ENCODE data around the gene INSC. TPM values are rescaled to one million over a fixed set of nuclear protein-coding genes. Genes with fewer than 3 reads are reported as not detected.

INSC gene
- total RNA-seq, 2 experiments from 2014 or later = not detected

DNA sequence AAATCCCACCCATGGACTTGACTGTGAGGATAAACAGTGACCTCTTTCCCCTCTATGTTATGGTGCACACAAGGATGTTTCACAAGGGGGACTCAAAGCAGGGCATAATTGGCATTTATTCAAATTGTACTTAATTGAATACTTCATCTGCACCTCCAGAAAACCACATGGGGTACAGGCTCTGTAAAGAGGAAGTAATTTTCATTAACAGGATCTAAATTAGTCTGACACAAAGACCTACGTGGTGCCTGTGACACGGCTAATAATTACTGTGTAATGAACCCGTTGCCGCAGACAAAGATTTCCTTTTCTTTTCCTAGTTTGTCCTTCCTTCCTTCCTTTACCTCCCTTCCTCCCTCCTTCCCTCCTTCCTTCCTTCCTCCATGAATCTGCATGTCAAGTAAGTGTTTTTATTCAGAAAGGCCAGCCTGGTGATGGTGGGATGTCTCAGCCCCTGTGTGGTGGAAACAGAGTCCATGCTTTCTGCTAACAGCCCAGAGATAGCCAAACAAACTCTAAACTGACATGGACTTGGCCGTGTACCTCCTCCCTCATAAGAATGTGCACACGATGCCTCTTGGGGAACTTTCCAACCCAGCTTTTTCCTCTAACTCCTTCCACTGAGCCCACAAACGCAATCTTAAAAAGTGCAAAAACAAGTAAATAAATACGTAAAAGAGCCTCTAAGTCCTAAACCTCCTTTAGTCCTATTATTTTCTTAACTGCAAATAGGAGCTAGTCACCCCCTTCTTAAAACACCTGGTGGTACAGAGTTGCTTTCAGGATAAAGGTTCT, 118.8 kb downstream of the INSC start:
- Histone ChIP-seq H3K4me1 (ENCODE audit: insufficient read depth, low read length) (no peaks in the 10 kb centered on the region), H3K27ac (ENCODE audit: low read depth in 1 of 2, low read length in 2 of 2) (no peak overlapping the region), H3K27me3 (ENCODE audit: control insufficient read depth in 1 of 2, insufficient read depth in 2 of 2, low read length in 2 of 2) (no peaks in the 10 kb centered on the region), H3K4me3 (ENCODE audit: low read length) (no peak overlapping the region), H3K9me3 (ENCODE audit: control insufficient read depth in 1 of 2, insufficient read depth in 1 of 2, low read length in 2 of 2) (no peaks in the 10 kb centered on the region), H3K36me3 (ENCODE audit: insufficient read depth, low read length) (no peaks in the 10 kb centered on the region)
- CTCF ChIA-PET = no interaction called here
- intact Hi-C loops (cut with DNase I, micrococcal nuclease) = no loop called here
- Mint-ChIP-seq H3K4me1 (ENCODE audit: low read depth) (no peaks in the 10 kb centered on the region), H3K4me3 (no peak overlapping the region), H3K9me3 (peaks cover 2% of the 10 kb centered on the region), H3K27me3 (no peaks in the 10 kb centered on the region), H3K27ac (no peak overlapping the region), H3K36me3 (ENCODE audit: low read depth) (no peaks in the 10 kb centered on the region)
- TF ChIP-seq, protein P1, sequence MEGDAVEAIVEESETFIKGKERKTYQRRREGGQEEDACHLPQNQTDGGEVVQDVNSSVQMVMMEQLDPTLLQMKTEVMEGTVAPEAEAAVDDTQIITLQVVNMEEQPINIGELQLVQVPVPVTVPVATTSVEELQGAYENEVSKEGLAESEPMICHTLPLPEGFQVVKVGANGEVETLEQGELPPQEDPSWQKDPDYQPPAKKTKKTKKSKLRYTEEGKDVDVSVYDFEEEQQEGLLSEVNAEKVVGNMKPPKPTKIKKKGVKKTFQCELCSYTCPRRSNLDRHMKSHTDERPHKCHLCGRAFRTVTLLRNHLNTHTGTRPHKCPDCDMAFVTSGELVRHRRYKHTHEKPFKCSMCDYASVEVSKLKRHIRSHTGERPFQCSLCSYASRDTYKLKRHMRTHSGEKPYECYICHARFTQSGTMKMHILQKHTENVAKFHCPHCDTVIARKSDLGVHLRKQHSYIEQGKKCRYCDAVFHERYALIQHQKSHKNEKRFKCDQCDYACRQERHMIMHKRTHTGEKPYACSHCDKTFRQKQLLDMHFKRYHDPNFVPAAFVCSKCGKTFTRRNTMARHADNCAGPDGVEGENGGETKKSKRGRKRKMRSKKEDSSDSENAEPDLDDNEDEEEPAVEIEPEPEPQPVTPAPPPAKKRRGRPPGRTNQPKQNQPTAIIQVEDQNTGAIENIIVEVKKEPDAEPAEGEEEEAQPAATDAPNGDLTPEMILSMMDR (IDR thresholded peaks at IDR 0.05) = no peak
- ATAC-seq (ENCODE audit: poor library complexity) = no peak
- POLR2A ChIA-PET = no interaction called here
- no peak for DNase-seq

DNA sequence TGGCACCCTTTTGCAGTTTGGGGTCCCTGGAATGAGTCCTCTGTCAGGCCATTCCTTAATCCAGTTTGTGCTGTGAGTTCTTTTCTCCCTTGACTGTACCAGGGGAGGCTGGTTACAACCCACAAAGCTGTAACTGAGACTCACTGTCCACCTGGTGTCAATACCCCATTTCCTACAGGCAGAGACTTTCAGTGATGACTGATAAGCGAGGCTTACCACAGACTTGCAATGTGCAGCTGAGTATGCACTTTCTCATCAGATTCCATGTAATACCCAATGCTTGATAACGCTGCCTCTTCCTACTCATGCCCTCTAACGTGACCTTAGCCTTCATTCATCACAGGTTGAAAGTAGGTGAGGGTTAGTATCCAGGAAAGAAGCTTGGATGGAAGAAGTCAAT, 120.1 kb downstream of the INSC start:
- H3K4me1 Mint-ChIP-seq (ENCODE audit: low read depth) = no peaks in the 10 kb centered on the region
- ChIA-PET CTCF (no interaction called here), POLR2A (no interaction called here)
- intact Hi-C loops (cut with DNase I, micrococcal nuclease) = no loop called here
- H3K9me3 Mint-ChIP-seq = peaks cover 2% of the 10 kb centered on the region
- H3K4me3 Mint-ChIP-seq = no peak overlapping the region
- H3K36me3 Mint-ChIP-seq (ENCODE audit: low read depth) = no peaks in the 10 kb centered on the region
- Histone ChIP-seq H3K4me3 (ENCODE audit: low read length) (no peak overlapping the region), H3K36me3 (ENCODE audit: insufficient read depth, low read length) (no peaks in the 10 kb centered on the region), H3K27me3 (ENCODE audit: control insufficient read depth in 1 of 2, insufficient read depth in 2 of 2, low read length in 2 of 2) (no peaks in the 10 kb centered on the region), H3K27ac (ENCODE audit: low read depth in 1 of 2, low read length in 2 of 2) (no peak overlapping the region), H3K9me3 (ENCODE audit: control insufficient read depth in 1 of 2, insufficient read depth in 1 of 2, low read length in 2 of 2) (peaks cover 0 to 5% of the 10 kb centered on the region in 2 experiments), H3K4me1 (ENCODE audit: insufficient read depth, low read length) (no peaks in the 10 kb centered on the region)
- no peak for DNase-seq
- no peaks in the 10 kb centered on the region for H3K27me3 Mint-ChIP-seq
- ATAC-seq (ENCODE audit: poor library complexity) = no peak
- TF ChIP-seq, protein P1 (IDR thresholded peaks at IDR 0.05) = no peak
- H3K27ac Mint-ChIP-seq = no peak overlapping the region

DNA sequence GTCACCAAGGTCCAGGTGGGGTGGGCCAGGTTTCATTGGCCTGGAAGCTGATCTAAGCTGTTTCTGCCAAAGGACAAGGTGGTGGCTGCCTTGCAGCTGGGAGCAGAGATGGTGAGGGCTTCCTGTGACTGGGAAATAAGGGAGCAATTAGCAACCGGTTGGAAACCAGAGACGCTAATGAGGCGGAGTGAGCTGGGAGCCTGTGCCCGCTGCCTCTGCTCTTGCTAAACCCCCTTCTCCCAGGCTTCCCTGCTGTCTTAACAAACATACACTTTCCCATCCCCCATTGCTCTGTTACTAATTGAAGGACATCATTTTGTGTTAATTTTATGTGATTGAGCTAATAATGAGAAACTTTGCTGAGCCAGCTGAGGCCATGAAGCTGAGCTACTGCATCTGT, 121.8 kb downstream of the INSC start:
- intact Hi-C loops (cut with DNase I, micrococcal nuclease) = no loop called here
- no peak for ATAC-seq (ENCODE audit: poor library complexity)

More for the DNA sequence above, 121.8 kb downstream of the INSC start:
- no peak for DNase-seq
- no peaks in the 10 kb centered on the region for H3K36me3 Mint-ChIP-seq (ENCODE audit: low read depth)
- H3K4me1 Mint-ChIP-seq (ENCODE audit: low read depth) = no peaks in the 10 kb centered on the region
- no peaks in the 10 kb centered on the region for H3K27me3 ChIP-seq (ENCODE audit: control insufficient read depth in 1 of 2, insufficient read depth in 2 of 2, low read length in 2 of 2)
- CTCF ChIA-PET = no interaction called here
- peaks cover 0 to 8% of the 10 kb centered on the region in 2 experiments for H3K9me3 ChIP-seq (ENCODE audit: control insufficient read depth in 1 of 2, insufficient read depth in 1 of 2, low read length in 2 of 2)
- no peak overlapping the region for H3K27ac Mint-ChIP-seq
- H3K27ac ChIP-seq (ENCODE audit: low read depth in 1 of 2, low read length in 2 of 2) = no peak overlapping the region
- no peaks in the 10 kb centered on the region for H3K36me3 ChIP-seq (ENCODE audit: insufficient read depth, low read length)
- POLR2A ChIA-PET = no interaction called here
- H3K9me3 Mint-ChIP-seq = peaks cover 2% of the 10 kb centered on the region
- no peak overlapping the region for H3K4me3 ChIP-seq (ENCODE audit: low read length)
- no peak overlapping the region for H3K4me3 Mint-ChIP-seq
- no peaks in the 10 kb centered on the region for H3K4me1 ChIP-seq (ENCODE audit: insufficient read depth, low read length)
- no peaks in the 10 kb centered on the region for H3K27me3 Mint-ChIP-seq
- TF ChIP-seq, protein P1 (IDR thresholded peaks at IDR 0.05) = no peak
